IMR-90 (cell line): ENCODE results near the gene SLC44A2.

Source experiments
- FOS ChIP-seq: fragments of 150-350 bp; IDR thresholded peaks from 2 replicates; pipeline ENCODE4 v1.6.1; 2016; ENCODE audit warnings: low read depth, low read length
- MAFK ChIP-seq: IDR thresholded peaks from 2 replicates; pipeline ENCODE4 v1.6.1; 2012; ENCODE audit warnings: low read depth, low read length, improper control_type of control experiment
- POLR2A ChIP-seq: IDR thresholded peaks from 2 replicates; pipeline ENCODE4 v1.6.1; 2012; ENCODE audit warnings: mild to moderate bottlenecking, low read depth, low read length
- RAD21 ChIP-seq: IDR thresholded peaks from 2 replicates; pipeline ENCODE4 v1.6.1; 2012; ENCODE audit warnings: low read length, improper control_type of control experiment
- RFX5 ChIP-seq: IDR thresholded peaks from 2 replicates; pipeline ENCODE4 v1.8.0; 2012; ENCODE audit warnings: low read depth, mild to moderate bottlenecking, low read length, moderate library complexity
- SMC3 ChIP-seq: fragments of 150-350 bp; IDR thresholded peaks from 2 replicates; pipeline ENCODE4 v1.6.1; 2016; ENCODE audit warnings: low read depth, mild to moderate bottlenecking, antibody characterized with exemption, low read length, moderate library complexity
- TF ChIP-seq, protein P1 (sequence below): conservative IDR thresholded peaks from 2 replicates; pipeline ENCODE4 v1.5.1; 2012; ENCODE audit warnings: mild to moderate bottlenecking, low read depth, low read length, improper control_type of control experiment

DNA sequence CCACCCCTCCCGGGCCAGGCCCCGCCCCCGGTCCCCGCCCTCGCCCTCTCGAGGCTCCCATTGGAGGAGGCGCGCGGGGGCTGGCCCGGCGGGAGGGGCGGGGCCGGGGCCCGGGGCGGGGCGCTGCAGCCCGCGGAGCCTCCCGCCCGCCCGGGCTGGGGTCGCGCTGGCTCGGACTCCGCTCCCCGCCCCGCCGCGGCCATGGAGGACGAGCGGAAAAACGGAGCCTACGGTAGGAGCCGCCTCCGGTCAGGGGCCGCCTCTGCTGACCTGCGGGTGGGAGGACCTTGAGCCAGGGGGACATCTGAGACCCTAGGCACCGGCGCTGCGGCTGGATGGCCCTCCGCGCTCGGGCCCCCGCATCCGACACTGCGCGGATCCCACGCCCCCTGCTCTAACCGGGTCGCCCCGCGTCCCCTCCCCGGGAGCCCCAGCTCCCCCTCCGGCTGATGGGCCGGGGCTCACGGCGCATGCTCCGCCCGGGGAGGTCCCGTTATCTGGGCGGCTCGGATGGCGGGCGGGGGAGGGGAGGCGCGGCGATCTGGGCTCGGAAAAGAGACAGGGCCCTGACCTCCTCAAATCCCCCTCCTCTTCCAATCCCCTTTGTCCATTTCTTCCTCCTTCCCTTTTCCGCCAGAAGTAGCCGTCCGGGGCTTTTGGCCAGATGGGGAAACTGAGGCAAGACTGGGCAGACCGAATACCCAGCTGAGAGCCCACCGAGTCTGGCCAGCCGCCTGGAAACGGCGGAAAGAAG is 22.8 kb upstream of the SLC44A2 start:
- TF ChIP-seq, protein P1, sequence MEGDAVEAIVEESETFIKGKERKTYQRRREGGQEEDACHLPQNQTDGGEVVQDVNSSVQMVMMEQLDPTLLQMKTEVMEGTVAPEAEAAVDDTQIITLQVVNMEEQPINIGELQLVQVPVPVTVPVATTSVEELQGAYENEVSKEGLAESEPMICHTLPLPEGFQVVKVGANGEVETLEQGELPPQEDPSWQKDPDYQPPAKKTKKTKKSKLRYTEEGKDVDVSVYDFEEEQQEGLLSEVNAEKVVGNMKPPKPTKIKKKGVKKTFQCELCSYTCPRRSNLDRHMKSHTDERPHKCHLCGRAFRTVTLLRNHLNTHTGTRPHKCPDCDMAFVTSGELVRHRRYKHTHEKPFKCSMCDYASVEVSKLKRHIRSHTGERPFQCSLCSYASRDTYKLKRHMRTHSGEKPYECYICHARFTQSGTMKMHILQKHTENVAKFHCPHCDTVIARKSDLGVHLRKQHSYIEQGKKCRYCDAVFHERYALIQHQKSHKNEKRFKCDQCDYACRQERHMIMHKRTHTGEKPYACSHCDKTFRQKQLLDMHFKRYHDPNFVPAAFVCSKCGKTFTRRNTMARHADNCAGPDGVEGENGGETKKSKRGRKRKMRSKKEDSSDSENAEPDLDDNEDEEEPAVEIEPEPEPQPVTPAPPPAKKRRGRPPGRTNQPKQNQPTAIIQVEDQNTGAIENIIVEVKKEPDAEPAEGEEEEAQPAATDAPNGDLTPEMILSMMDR: no peak
- TF ChIP-seq FOS: no peak
- TF ChIP-seq POLR2A: no peak; the same call in 1 of the 2 replicates
- no peak for TF ChIP-seq MAFK
- TF ChIP-seq SMC3: no peak
- TF ChIP-seq RFX5: no peak
- no peak for TF ChIP-seq RAD21
